GM12878 (cell line): ENCODE measurements around the gene MAPK1. TPM values are rescaled to one million over a fixed set of nuclear protein-coding genes. Genes with fewer than 3 reads are reported as not detected.
A peak's percentile ranks its signal among the peaks of the same experiment; 100 is the strongest.

Experiments
- ATAC-seq: fragments of 200-7000 bp; cut with Tn5 transposase; 3 replicates; pipeline ENCODE4 v1.9.1; 2020; ENCODE audit warnings: mild to moderate bottlenecking, moderate library complexity
- BruUV-seq: library from RNA; stranded (reverse); fragments of 400-500 nt; replicated peaks from 2 replicates; lab custom pipeline; 2021; lab: Mats Ljungman, UMichigan
- CTCF ChIA-PET: fragments of 300-600 bp; sonication (Branson Sonifier 250); formaldehyde crosslinking; extraction: SDS; loops from one replicate; lab custom pipeline; 2021; ENCODE audit warnings: inconsistent platforms; lab: Yijun Ruan, JAX
- POLR2A ChIA-PET: fragments of 350-600 bp; formaldehyde crosslinking; extraction: SDS; loops from one replicate; lab custom pipeline; 2021; ENCODE audit warnings: inconsistent platforms; lab: Charles Lee
- RAD21 ChIA-PET: fragments of 300-600 bp; sonication (Branson Sonifier 250); formaldehyde crosslinking; loops from one replicate; lab custom pipeline; 2023; ENCODE audit warnings: antibody characterized with exemption; ENCODE audit not compliant: unreplicated experiment; lab: Charles Lee
- SMC1A ChIA-PET: fragments of 300-600 bp; sonication (Branson Sonifier 250); formaldehyde crosslinking; loops from one replicate; lab custom pipeline; 2023; ENCODE audit not compliant: unreplicated experiment, uncharacterized antibody; lab: Charles Lee
- DNase-seq: peaks from one replicate; pipeline ENCODE4 v3.0.0-alpha.2; 2011; ENCODE audit warnings: low read depth, low spot score
- FAIRE-seq: peaks from 3 replicates; lab custom pipeline; 2011; peaks lifted over from hg19 to GRCh38; lab: Jason Lieb, UNC
- H2AFZ ChIP-seq: 2 replicates; pipeline ENCODE4 v1.6.0; 2011; ENCODE audit warnings: low read depth, low read length, control low read depth; ENCODE audit not compliant: control insufficient read depth
- H3K27ac ChIP-seq: 2 replicates; pipeline ENCODE4 v1.5.1; 2011; ENCODE audit warnings: control low read depth; ENCODE audit not compliant: control insufficient read depth, insufficient read depth
- H3K27me3 ChIP-seq, 2 experiments: replicated peaks in 1 of 2; 2 replicates each; pipeline versions ENCODE4 v1.6.0 to v1.6.1; 2011; ENCODE audit warnings: low read length in 1 of 2; ENCODE audit not compliant: control insufficient read depth in 2 of 2, insufficient read depth in 2 of 2
- H3K36me3 ChIP-seq, 2 experiments: 2 replicates each; pipeline ENCODE4 v1.5.1; 2011; ENCODE audit warnings: low read length in 1 of 2; ENCODE audit not compliant: control insufficient read depth in 2 of 2, insufficient read depth in 2 of 2
- H3K4me1 ChIP-seq: 2 replicates; pipeline ENCODE4 v1.6.1; 2011; ENCODE audit warnings: mild to moderate bottlenecking, low read length, moderate library complexity, mixed read lengths; ENCODE audit not compliant: control insufficient read depth, insufficient read depth
- H3K4me2 ChIP-seq: 2 replicates; pipeline ENCODE4 v1.6.0; 2011; ENCODE audit warnings: control low read depth; ENCODE audit not compliant: control insufficient read depth, insufficient read depth
- H3K4me3 ChIP-seq: fragments of 200-600 bp; sonication (generic); 2 replicates; pipeline ENCODE4 v1.5.1; 2016
- H3K79me2 ChIP-seq: 2 replicates; pipeline ENCODE4 v1.6.0; 2011; ENCODE audit warnings: low read length; ENCODE audit not compliant: control insufficient read depth, insufficient read depth
- H3K9ac ChIP-seq: 2 replicates; pipeline ENCODE4 v1.8.0; 2011; ENCODE audit warnings: low read length, control low read depth, mixed read lengths; ENCODE audit not compliant: control insufficient read depth, insufficient read depth
- H3K9me3 ChIP-seq: replicated peaks from 3 replicates; pipeline ENCODE4 v1.5.1; 2011; ENCODE audit warnings: mild to moderate bottlenecking, low read length; ENCODE audit not compliant: control insufficient read depth, insufficient read depth
- H4K20me1 ChIP-seq: 2 replicates; pipeline ENCODE4 v1.6.0; 2011; ENCODE audit not compliant: control insufficient read depth, insufficient read depth
- CEBPZ ChIP-seq: fragments of 150-350 bp; IDR thresholded peaks from 2 replicates; pipeline ENCODE4 v1.6.1; 2016; ENCODE audit warnings: low read depth, low read length
- ESRRA ChIP-seq: IDR thresholded peaks from 2 replicates; pipeline ENCODE4 v1.6.1; 2012; ENCODE audit warnings: mild to moderate bottlenecking, low read length, improper control_type of control experiment
- IRF3 ChIP-seq: fragments of 450-650 bp; IDR thresholded peaks from 2 replicates; pipeline ENCODE4 v1.6.1; 2014; ENCODE audit warnings: mild to moderate bottlenecking
- MEF2B ChIP-seq: fragments of 450-650 bp; IDR thresholded peaks from 2 replicates; pipeline ENCODE4 v1.6.1; 2018; ENCODE audit warnings: mild to moderate bottlenecking, moderate library complexity; ENCODE audit not compliant: partially characterized antibody, poor library complexity, severe bottlenecking
- MYC ChIP-seq: IDR thresholded peaks from 2 replicates; pipeline ENCODE4 v1.6.1; 2011; ENCODE audit warnings: mild to moderate bottlenecking, low read length, moderate library complexity, inconsistent platforms; ENCODE audit not compliant: insufficient read depth, insufficient replicate concordance, insufficient read length, severe bottlenecking
- NKRF ChIP-seq: fragments of 450-650 bp; conservative IDR thresholded peaks from 2 replicates; pipeline ENCODE4 v1.6.1; 2017; ENCODE audit warnings: mild to moderate bottlenecking, moderate library complexity
- SUPT20H ChIP-seq: IDR thresholded peaks from 2 replicates; pipeline ENCODE4 v1.6.1; 2011; ENCODE audit warnings: low read depth, mild to moderate bottlenecking, low read length, moderate library complexity, borderline replicate concordance; ENCODE audit not compliant: control insufficient read depth
- YY1 ChIP-seq: IDR thresholded peaks from 2 replicates; pipeline ENCODE4 v1.6.1; 2011; ENCODE audit warnings: low read depth, mild to moderate bottlenecking, low read length
- ZBED1 ChIP-seq: IDR thresholded peaks from 2 replicates; pipeline ENCODE4 v1.6.1; 2016; ENCODE audit warnings: borderline replicate concordance
- ZBTB11 ChIP-seq: fragments of 450-650 bp; formaldehyde crosslinking; IDR thresholded peaks from 2 replicates; pipeline ENCODE4 v1.5.0; 2022; ENCODE audit warnings: mild to moderate bottlenecking, missing genetic modification characterization
- ZSCAN29 ChIP-seq: fragments of 450-650 bp; IDR thresholded peaks from 2 replicates; pipeline ENCODE4 v1.6.1; 2017; ENCODE audit warnings: mild to moderate bottlenecking, moderate library complexity
- WGBS: methylation state at CpG from one replicate; pipeline ENCODE4 v1.1.6; 2016; ENCODE audit warnings: low lambda C conversion rate; ENCODE audit not compliant: insufficient replicate concordance, insufficient coverage; ENCODE audit errors: missing lambda C conversion rate; 5-methylcytosine and 5-hydroxymethylcytosine counted together
- in situ Hi-C: fragments of 300-500 bp; cut with MboI; formaldehyde crosslinking; loops from 9 replicates; pipeline ENCODE4 v1.14.3; 2018; ENCODE audit warnings: mixed read lengths
- intact Hi-C: fragments of 100-400 bp; cut with micrococcal nuclease; formaldehyde crosslinking; loops from one replicate; pipeline ENCODE4 v1.14.2; 2022; ENCODE audit not compliant: unreplicated experiment
- polyA plus RNA-seq, 11 experiments: library from polyadenylated mRNA; depleted of rRNA in 4 of 11; unstranded in 6 of 11; stranded (reverse) in 5 of 11; fragments of >200 nt; fragmentation: Nextera tagmentation in 4 of 11; fragmentation: Illumina TruSeq in 1 of 11; extraction: Ambion mirVana in 4 of 11; extraction: Trizol in 1 of 11; gene quantifications; 1 replicate in 1 of 11; 2 replicates in 10 of 11; pipeline versions ENCODE4 v1.2.1 to v1.2.3, GENCODE V29; 2011 to 2016; ENCODE audit warnings: inconsistent platforms in 2 of 11, missing spikeins in 2 of 11, low read depth in 1 of 11
- total RNA-seq, 4 experiments: library from RNA; depleted of rRNA in 3 of 4; stranded (reverse); fragments of >200 nt in 3 of 4; fragmentation: Illumina TruSeq in 1 of 4; extraction: Trizol in 1 of 4; gene quantifications; 2 replicates each; pipeline versions ENCODE4 v1.2.1 to v1.2.3, GENCODE V29; 2013 to 2021
- TF ChIP-seq, protein P1 (sequence below): IDR thresholded peaks from 2 replicates; pipeline ENCODE4 v1.6.1; 2012; ENCODE audit warnings: low read depth, low read length, improper control_type of control experiment

MAPK1 gene
- total and polyA plus RNA-seq, 10 of the 15 experiments (the other 5 are each of a cell fraction or from before 2014, with no cell fraction given), result 7.0 to 123 (median 58.4) TPM

- H3K9ac ChIP-seq, result no peak overlapping the region
- no peak overlapping the region; the same call in none of the 2 replicates for H3K27ac ChIP-seq
- RAD21 ChIA-PET, result no interaction called here
- DNase-seq (peak; percentile 57), FAIRE-seq (peak; percentile 82), ATAC-seq (peak; percentile 77)
- CTCF ChIA-PET, result no interaction called here
- 11% methylated on average over 5 of the region's 5 CpGs for WGBS
- intact Hi-C loops, result no loop called here
- SMC1A ChIA-PET, result interaction anchor here (1.2 kb wide), 1 partner anchor 24 kb away, joined by 5 read pairs; no protein-coding TSS in a partner anchor
- in situ Hi-C loops, result no loop called here
- no peaks in the 10 kb centered on the region for H3K9me3 ChIP-seq
- H3K36me3 ChIP-seq, result peaks cover 2 to 10% of the 10 kb centered on the region in 2 experiments; a peak in 2 of 4 replicates
- H4K20me1 ChIP-seq, result no peaks in the 10 kb centered on the region
- no TSS peak for BruUV-seq
- no peaks in the 10 kb centered on the region for H3K79me2 ChIP-seq
- H3K27me3 ChIP-seq, result no peaks in the 10 kb centered on the region
- H2AFZ ChIP-seq, result no peak overlapping the region
- POLR2A ChIA-PET, result no interaction called here
- no peak overlapping the region for H3K4me3 ChIP-seq
- H3K4me2 ChIP-seq, result peak overlapping the region; percentile 1; the same call in 1 of the 2 replicates
- peaks cover 30% of the 10 kb centered on the region for H3K4me1 ChIP-seq
- TF ChIP-seq ESRRA (no peak), SUPT20H (no peak), ZSCAN29 (no peak), ZBTB11 (CRISPR knock-in tag) (no peak), ZBED1 (no peak; the same call in 1 of the 2 replicates), MYC (no peak), MEF2B (peak; percentile 85), NKRF (no peak), IRF3 (no peak), CEBPZ (no peak), YY1 (no peak)
- TF ChIP-seq, protein P1, sequence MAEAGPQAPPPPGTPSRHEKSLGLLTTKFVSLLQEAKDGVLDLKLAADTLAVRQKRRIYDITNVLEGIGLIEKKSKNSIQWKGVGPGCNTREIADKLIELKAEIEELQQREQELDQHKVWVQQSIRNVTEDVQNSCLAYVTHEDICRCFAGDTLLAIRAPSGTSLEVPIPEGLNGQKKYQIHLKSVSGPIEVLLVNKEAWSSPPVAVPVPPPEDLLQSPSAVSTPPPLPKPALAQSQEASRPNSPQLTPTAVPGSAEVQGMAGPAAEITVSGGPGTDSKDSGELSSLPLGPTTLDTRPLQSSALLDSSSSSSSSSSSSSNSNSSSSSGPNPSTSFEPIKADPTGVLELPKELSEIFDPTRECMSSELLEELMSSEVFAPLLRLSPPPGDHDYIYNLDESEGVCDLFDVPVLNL, result no peak
Measured at GRCh38 chr22:21755851-21756284, 111.6 kb downstream of the MAPK1 start.
